HG02943 (cell line): Measurements from ENCODE around the gene SNCB.

Source experiments
- ATAC-seq: cut with Tn5 transposase; IDR thresholded peaks from one replicate; pipeline ENCODE4 v1.9.1; 2021; ENCODE audit warnings: mild to moderate bottlenecking, low read depth, moderate library complexity; ENCODE audit not compliant: unreplicated experiment

SNCB gene

DNA sequence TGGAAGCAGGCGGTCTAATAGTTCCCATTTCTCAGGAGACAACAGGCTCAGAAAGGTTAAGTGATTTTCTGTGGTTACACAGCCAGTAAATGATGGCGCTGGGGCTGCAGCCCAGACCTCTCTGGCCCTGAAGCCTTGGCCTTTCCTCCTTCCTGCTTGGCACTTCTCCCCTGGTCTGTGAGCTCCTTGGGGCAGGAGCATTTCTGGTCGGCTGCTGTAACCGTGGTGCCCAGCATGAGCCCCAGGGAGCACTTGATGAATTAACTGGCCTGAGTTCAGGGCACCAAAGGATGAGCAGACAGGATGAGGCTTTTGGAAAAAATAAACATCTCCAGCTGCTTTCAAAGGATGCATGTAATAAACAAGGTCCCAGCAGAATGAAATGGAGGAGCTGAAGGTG is 51.0 kb downstream of the SNCB start:
- ATAC-seq: no peak

DNA sequence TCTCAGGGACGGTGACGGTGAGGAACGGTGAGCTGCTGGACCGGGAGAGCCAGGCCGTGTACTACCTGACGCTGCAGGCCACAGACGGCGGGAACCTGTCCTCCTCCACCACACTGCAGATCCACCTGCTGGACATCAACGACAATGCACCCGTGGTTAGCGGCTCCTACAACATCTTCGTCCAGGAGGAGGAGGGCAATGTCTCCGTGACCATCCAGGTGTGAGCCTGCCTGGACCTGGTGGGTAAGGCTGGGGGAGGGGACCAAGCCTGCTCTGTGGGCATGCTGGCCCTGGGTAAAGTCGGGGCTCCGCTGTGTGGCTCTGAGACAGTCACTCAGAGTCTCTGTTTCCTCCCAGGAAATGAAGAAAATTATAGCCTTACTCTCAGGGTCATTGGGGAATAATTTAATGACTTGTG is 51.9 kb downstream of the SNCB start:
- ATAC-seq: no peak

DNA sequence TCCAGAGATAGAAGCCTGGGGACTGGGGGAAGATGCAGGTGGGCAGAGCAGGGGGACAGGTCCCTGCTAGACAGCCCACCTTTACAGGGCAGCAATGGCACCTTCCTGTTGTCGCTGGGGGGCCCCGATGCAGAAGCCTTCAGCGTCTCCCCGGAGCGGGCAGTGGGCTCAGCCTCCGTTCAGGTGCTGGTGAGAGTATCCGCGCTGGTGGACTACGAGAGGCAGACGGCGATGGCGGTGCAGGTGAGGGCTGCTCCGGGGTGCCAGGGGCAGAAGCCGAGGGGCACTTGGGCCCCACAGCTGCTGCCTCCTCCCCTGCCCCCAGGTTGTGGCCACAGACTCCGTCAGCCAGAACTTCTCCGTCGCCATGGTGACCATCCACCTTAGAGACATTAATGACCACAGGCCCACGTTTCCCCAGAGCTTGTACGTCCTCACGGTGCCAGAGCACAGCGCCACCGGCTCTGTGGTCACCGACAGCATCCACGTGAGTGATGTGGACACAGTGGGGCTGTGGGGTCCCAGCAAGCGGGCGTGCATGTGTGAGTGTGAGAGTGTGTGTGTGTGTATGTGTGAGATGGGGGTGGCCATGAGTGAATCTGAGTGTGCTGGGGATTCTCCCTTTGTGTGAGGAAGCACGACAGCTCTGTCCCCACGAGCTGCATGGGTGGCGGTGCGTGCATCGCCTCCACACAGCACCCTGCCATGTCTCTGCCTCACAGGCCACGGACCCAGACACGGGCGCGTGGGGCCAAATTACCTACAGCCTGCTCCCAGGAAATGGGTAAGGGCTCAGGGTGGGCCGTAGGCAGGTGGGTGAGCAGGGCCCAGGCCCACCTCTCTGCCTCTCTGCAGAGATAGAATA is 52.8 kb downstream of the SNCB start:
- no peak for ATAC-seq

DNA sequence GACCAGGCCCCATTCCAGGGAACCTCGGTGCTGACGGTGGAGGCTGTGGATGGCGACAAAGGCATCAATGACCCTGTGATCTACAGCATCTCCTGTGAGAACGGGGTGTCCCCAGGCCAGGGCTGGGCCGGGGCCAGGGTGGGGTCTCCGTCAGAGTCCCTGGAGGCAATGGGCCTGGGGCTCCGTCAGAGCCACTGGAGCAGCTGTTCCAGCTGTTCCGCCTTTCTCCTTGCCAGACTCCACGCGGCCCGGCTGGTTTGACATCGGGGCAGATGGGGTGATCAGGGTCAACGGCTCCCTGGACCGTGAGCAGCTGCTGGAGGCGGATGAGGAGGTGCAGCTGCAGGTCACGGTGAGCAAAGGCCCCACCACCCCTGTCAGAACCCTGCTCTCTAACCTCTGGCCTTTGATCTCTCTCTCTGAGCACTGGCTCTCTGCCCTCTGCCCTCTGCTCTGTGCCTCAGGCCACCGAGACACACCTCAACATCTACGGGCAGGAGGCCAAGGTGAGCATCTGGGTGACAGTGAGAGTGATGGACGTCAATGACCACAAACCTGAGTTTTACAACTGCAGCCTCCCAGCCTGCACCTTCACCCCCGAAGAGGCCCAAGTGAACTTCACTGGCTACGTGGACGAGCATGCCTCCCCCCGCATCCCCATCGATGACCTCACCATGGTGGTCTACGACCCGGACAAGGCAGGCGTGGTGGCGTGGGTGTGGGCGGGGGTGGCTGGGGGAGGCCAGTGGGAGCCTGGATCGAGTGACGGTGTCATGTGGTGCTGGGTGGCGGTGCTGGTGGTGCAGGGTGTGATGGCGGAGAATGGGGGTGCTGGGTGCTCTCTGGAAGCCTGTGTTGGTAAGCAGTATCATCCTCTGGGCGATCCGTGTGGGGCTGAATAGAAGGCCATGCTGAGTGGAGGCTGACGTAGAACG is 54.6 kb downstream of the SNCB start:
- no peak for ATAC-seq

DNA sequence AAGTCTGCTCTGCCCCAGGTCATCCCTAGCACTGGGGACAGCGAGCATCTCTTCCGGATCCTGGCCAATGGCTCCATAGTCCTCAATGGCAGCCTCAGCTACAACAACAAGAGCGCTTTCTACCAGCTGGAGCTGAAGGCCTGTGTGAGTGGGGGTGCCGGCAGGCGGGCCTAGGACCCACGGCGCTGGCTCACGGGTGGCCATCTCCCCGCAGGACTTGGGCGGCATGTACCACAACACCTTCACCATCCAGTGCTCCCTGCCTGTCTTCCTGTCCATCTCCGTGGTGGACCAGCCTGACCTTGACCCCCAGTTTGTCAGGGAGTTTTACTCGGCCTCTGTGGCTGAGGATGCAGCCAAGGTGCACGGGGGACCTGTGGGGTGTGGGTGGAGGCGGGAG is 55.3 kb downstream of the SNCB start:
- ATAC-seq: no peak

DNA sequence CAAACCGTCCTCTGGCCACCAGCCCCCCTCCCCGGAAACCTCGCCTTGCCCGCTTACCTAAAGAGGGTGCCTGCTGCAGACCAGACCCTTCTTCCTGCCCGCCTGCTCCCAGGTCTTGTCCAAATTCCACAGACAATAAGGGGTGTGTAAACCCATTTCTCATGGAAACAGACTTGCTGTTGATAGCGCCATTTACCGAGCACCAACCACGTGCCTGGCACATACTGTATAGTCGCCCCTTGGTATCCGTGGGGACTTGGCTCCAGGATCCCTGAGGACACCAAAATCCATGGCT is 56.1 kb downstream of the SNCB start:
- ATAC-seq: no peak

DNA sequence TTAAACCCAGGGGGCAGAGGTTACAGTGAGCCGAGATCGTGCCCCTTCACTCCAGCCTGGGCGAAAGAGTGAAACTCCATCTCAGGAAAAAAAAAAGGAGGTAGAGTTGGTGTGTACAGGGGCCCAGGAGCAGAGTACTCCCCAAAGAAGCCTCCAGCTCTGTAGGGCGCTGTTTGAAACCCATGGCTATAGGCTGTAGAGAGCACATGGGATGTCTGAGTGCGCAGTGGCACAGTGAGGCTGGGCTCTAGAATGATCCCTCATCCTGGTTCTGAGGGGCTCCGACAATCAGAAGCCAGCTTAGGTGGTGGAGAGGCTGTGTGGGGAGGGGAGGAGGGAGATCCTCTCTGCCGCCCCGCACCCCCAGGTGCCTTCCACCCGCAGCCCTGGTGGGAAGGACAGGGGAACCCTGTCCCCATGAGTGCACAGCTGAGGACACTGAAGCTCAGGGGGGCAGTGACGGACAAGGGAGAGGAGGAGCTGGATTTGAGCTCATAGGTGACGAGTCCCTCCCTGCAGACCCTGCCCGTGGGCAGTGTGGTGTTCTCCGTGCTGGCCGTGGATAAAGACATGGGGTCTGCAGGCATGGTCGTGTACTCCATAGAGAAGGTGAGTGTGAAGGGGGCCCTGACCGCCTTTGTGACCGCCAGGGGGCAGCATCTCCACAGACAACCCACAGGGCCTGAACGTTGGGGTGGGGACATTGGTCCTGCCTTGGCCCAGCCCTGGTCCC is 56.6 kb downstream of the SNCB start:
- no peak for ATAC-seq
